ENCODE data around the gene RRBP1.

DNA sequence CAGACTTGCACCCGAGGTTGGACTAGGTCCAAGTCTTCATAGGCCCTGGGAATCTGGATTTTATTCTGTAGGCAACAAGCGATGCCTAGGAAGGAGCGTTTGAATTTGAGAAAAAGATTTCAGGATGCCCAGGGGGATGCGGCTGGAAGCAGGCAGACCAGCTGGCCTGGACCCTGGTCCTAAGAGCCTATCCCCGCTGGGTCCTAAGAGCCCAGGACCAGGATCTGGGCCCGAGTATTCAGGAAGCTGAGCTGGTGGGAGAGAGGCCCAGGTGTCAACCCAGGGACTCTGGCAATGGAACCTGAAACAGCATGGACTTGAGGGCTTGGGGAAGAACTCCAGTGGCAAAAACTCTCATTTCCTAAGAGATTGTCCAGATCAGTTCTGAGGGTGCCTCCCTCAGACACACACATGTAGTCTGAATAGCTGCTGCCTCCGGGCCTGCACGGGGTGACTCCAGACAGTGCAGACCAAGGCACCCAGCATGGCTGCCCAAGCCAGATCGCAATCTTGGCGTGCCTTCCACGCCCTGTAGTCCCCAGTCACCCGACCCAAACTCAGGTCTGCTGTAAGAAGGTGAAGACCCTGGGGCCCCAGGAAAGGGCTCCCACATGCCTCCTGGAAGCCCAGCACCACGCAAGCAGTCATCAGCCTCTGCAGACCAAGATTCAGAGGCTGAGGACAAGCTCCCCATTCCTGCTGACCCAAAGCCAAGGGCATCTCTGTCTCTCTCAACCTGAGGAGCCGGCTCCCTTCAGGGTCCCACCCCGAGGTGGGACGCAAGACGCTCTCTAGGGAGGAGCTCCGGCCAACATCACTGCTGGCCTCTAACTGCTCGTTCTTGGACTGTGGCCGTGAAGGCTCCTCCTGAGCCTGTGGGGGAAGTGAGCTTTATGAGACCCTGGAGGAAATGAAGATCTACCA is 34.4 kb downstream of the RRBP1 start:
- TF ChIP-seq CTCF (IDR thresholded peaks at IDR 0.05; ENCODE audit: low read length) (no peak), EZH2 (IDR thresholded peaks at IDR 0.05; ENCODE audit: borderline replicate concordance, low read length) (no peak)

Measured in OCI-LY1 (cell line).